ENCODE measurements around the gene BID.
"Not testable (repeated sequence)": the region's sequence is repeated elsewhere in the genome, so short reads cannot be mapped to it uniquely, and the experiment has no call there.

The BID gene

DNA sequence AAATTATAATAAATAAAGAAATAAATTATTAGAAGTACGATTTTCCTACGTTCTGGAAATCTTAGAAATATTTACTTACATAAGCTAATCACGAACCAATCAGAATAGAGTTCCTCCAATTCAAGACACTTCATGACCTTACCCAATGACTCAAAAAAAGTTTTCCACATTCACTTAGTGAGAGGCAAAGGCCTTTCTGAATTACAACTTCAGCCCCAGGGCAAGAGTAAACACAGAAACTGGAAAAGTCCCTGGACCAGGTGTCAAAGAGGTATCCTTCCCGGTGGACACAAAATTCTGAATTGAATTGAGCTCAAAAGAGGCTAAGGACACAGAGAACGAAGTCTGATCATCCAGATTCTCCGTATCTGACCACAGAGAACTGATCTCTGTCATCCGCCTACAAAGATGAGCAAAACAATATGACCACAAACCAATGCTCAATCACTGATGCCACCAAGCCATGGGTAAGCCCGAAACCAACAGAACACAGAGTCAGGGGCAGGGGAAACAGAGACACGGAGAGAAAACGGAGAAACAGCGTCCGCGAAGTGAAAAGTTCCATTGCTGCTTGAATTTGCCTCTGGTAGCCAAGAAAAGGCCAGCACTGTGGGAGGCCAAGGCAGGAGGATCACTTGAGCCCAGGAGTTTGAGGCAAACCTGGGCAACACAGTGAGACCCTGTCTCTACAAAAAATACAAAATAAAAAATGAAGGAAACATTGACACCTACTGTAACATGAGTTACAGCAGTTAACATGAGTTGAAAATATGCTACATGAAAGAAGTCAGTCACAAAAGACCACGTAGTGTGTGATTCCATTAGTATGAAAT is 6.8 kb downstream of the BID start:
- H3K4me3 ChIP-seq (ENCODE audit: low read depth, low read length), result no peak overlapping the region
- TF ChIP-seq, protein P1, sequence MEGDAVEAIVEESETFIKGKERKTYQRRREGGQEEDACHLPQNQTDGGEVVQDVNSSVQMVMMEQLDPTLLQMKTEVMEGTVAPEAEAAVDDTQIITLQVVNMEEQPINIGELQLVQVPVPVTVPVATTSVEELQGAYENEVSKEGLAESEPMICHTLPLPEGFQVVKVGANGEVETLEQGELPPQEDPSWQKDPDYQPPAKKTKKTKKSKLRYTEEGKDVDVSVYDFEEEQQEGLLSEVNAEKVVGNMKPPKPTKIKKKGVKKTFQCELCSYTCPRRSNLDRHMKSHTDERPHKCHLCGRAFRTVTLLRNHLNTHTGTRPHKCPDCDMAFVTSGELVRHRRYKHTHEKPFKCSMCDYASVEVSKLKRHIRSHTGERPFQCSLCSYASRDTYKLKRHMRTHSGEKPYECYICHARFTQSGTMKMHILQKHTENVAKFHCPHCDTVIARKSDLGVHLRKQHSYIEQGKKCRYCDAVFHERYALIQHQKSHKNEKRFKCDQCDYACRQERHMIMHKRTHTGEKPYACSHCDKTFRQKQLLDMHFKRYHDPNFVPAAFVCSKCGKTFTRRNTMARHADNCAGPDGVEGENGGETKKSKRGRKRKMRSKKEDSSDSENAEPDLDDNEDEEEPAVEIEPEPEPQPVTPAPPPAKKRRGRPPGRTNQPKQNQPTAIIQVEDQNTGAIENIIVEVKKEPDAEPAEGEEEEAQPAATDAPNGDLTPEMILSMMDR (IDR thresholded peaks at IDR 0.05; ENCODE audit: control insufficient read depth, extremely low read depth, insufficient read depth), result no peak
- DNase-seq (ENCODE audit: low read depth), result no peak

DNA sequence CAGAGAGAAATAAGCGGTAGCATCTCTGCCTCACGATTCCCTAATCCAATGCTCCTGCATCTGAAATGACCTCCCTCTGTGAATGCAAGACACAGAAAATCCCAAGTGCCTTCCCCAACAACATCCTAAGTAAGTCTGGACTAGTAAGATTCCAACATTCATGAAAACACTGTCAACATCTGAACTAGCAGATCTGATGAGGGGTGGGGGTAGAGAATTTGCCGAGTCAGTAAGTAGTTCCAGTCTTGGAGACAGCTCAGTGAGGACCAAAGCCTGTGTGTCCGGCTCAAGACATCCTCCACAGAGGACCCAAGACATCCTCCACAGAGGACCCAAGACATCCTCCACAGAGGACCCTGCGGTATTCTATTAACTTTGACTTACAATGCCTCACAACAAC is 9.4 kb downstream of the BID start:
- not testable (repeated sequence) for H3K4me3 ChIP-seq (ENCODE audit: low read depth, low read length); DNase-seq (ENCODE audit: low read depth)

DNA sequence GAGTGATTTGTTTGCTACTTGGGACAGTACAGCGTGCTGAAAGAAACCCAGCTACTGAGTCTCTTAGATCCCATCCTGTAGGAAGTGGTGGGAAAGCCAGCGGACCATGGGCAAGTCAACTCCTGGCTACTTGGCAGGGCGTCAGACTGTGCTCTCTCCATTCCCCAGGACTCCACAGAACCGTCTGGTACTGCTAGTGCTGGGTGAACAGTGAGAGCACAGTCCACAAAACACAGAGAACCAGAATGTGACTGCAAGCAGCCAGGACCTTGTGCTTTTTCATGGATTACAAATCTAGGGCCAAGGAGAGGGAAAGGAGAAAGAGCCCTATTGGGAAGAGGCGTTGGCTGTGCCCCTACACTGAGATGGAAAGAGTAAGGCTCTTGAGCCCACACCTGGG is 10.2 kb downstream of the BID start:
- no peak for DNase-seq (ENCODE audit: low read depth)
- H3K4me3 ChIP-seq (ENCODE audit: low read depth, low read length), result no peak overlapping the region
- TF ChIP-seq, protein P1 (IDR thresholded peaks at IDR 0.05; ENCODE audit: control insufficient read depth, extremely low read depth, insufficient read depth), result no peak

DNA sequence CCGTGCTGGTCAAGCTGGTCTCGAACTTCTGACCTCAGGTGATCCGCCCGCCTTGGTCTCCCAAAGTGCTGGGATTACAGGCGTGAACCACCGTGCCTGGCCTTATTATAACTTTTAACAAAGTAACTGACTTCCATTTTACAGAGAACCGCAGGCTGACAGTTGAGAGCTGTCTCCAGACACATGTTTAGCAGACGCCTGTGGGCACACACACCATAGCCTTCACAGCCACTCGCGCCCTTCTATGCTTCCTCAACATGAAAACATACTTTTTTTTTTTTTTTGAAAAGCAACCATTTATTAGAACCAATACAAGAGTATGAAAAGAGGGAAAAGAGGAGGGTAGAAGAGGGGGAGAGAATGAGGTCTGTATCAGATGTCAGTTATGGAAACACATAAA is 10.8 kb downstream of the BID start:
- not testable (repeated sequence) for DNase-seq (ENCODE audit: low read depth); H3K4me3 ChIP-seq (ENCODE audit: low read depth, low read length)

DNA sequence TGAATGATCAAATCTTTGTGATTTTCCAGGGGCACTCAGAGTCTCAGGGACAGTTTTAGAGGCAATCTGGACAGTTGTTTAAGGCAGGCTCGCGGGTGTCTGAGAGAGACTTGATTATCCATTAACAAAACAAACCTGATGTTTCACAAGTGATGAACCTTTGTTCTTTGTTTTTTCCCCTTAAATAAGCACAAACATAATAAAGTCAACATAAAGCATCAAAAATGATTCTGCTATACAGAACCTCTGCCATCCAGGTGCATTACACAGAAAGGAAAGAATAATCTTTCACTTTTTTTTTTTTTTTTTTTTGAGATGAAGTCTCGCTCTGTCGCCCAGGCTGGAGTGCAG is 13.2 kb downstream of the BID start:
- H3K4me3 ChIP-seq (ENCODE audit: low read depth, low read length), result no peak overlapping the region
- DNase-seq (ENCODE audit: low read depth), result no peak
- TF ChIP-seq, protein P1 (IDR thresholded peaks at IDR 0.05; ENCODE audit: control insufficient read depth, extremely low read depth, insufficient read depth), result no peak

DNA sequence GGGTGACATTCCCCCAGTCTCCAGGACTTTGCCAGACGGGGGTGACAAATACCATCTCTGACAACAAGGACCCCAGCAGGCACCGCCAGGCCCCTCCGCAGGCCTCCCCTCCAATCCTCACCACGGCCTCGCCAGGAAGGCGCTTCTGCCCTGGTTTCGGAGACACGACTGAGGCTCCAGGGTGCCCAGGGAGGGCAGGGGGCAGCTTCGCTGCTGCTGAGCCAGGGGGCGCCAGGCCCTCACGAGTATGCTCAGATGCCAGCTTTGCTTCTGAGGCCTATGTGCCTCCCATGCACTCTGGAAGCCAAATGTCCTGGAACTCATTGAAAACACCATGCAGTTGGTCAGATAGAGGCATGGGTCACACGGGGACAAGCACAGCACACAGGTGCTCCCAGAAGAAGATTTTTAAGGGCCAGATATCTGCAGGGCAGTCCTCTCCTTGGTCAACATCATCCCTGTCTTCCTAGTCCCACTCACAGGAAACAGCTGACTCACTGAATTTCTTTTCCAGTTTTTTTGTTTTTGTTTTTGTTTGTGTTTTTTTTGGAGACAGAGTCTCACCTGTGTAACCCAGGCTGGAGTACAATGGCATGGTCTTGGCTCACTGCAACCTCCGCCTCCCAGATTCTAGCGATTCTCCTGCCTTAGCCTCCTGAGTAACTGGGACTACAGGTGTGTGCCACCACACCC is 19.9 kb downstream of the BID start:
- TF ChIP-seq, protein P1 (IDR thresholded peaks at IDR 0.05; ENCODE audit: control insufficient read depth, extremely low read depth, insufficient read depth), result no peak
- H3K4me3 ChIP-seq (ENCODE audit: low read depth, low read length), result no peak overlapping the region
- no peak for DNase-seq (ENCODE audit: low read depth)

DNA sequence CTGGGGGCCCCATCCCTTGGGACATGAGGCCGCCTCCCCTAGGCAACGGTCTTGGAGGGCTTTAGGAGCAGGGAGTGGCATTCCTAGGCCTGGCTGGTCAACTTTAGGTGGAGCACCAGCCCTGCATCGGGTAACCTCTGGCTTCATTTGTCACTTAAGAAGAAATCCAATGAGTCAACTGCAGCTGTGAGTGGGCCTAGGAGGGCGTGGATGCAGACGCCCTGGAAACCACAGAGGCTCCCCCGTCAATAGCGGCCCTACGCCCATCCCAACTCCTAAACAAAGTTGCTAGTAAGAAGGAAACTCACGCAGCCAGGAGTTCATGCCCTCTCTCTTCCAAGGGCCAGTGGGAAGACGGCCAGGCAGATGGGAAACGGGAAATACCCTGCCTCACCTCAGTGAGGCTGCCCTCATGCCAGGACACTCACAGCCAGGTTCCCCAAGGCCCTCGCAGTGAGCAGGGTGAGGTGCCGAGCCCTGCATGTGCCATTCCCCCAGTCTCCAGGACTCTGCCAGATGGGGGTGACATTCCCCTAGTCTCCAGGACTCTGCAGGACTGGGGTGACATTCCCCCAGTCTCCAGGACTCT is 20.8 kb downstream of the BID start:
- no peak for DNase-seq (ENCODE audit: low read depth)
- no peak overlapping the region for H3K4me3 ChIP-seq (ENCODE audit: low read depth, low read length)
- TF ChIP-seq, protein P1 (IDR thresholded peaks at IDR 0.05; ENCODE audit: control insufficient read depth, extremely low read depth, insufficient read depth), result no peak
